PC-3 (cell line): Measurements from ENCODE around the gene CCT6B.

Experiments used
- EZH2 ChIP-seq: fragments of 300-600 bp; sonication (generic); IDR thresholded peaks from one replicate; pipeline ENCODE4 v1.6.1; 2017; ENCODE audit warnings: antibody characterized with exemption, mild to moderate bottlenecking, low read length; ENCODE audit not compliant: unreplicated experiment
- EZH2phosphoT487 ChIP-seq: fragments of 300-600 bp; sonication (generic); IDR thresholded peaks from 2 replicates; pipeline ENCODE4 v1.6.1; 2018; ENCODE audit warnings: mild to moderate bottlenecking, antibody characterized with exemption, low read length, borderline replicate concordance
- TF ChIP-seq, protein P1 (sequence below): fragments of 300-600 bp; sonication (generic); conservative IDR thresholded peaks from 2 replicates; pipeline ENCODE4 v1.5.1; 2017; ENCODE audit warnings: antibody characterized with exemption, low read depth, mild to moderate bottlenecking, low read length

DNA sequence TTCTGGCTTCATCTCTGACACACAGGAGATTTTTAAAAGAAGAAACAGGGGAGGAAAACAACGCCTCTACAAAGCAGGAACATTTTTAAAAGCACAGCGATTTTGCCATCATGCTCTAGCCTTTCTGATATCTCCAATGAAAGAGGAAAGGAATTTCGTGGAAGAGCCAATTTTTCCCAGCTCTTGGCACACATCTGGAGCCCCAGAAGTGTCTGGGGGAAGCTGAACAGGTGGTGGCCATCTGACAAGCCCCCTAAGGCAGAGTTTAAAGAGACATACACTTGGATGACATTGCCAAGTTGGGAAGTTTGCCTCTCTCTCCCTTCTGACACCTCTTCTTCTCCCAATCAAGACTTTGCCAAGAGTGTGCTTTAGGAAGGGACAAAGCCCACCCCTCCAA lies 82.1 kb downstream of the CCT6B start:
- TF ChIP-seq, protein P1, sequence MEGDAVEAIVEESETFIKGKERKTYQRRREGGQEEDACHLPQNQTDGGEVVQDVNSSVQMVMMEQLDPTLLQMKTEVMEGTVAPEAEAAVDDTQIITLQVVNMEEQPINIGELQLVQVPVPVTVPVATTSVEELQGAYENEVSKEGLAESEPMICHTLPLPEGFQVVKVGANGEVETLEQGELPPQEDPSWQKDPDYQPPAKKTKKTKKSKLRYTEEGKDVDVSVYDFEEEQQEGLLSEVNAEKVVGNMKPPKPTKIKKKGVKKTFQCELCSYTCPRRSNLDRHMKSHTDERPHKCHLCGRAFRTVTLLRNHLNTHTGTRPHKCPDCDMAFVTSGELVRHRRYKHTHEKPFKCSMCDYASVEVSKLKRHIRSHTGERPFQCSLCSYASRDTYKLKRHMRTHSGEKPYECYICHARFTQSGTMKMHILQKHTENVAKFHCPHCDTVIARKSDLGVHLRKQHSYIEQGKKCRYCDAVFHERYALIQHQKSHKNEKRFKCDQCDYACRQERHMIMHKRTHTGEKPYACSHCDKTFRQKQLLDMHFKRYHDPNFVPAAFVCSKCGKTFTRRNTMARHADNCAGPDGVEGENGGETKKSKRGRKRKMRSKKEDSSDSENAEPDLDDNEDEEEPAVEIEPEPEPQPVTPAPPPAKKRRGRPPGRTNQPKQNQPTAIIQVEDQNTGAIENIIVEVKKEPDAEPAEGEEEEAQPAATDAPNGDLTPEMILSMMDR, result no peak
- TF ChIP-seq EZH2 (no peak), EZH2phosphoT487 (no peak)
